ACHN (cell line): Measurements from ENCODE around the gene RASA1.

Experiments used
- DNase-seq: peaks from one replicate; pipeline ENCODE4 v3.0.0-alpha.2; 2015
- in situ Hi-C: cut with HindIII; loops from 2 replicates; pipeline ENCODE4 v1.10.0; 2017; ENCODE audit warnings: low sequenced_read_pairs, low pct_ligation_motif_present, low pct_unique_long_range_greater_than_20kb

The RASA1 gene

GRCh38 chr5:87421307-87421706, 153.6 kb downstream of the RASA1 start:
- in situ Hi-C loops = no loop called here
- no peak for DNase-seq

- in situ Hi-C loops = no loop called here
Observed at GRCh38 chr5:87423755-87424154, 156.1 kb downstream of the RASA1 start.

DNA sequence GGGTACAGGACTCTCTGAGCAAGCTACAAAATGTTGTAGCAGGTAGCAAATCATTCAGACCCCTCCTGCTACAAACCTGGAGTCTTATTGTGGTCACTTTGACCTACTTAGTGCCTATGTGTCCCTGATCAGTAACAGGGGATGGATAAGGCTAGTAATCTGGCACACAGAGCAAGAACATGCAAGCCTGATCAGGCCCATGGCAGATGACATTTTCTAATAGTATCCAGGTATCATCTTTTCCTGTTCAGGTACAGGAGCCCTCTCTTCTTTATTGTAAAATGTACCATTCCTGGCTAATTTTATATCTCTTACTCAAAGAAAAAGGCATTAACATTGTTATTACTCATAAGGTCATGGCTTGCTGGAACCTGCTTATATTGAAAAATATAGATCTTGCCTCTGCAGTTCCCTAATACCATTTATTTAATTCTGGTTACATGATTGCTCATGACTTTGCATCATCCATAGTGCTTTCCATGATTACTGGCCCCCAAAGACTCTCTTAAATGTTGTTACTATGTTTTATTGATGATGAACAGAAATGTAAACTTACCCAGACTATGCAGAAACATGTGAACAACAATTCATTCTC, 163.3 kb downstream of the RASA1 start:
- no peak for DNase-seq
- in situ Hi-C loops = no loop called here

More at GRCh38 chr5:87423755-87424154, 156.1 kb downstream of the RASA1 start:
- DNase-seq = no peak

- in situ Hi-C loops = no loop called here
- no peak for DNase-seq
Observed at GRCh38 chr5:87432460-87432859, 164.8 kb downstream of the RASA1 start.

- in situ Hi-C loops = no loop called here
Observed at GRCh38 chr5:87433945-87434344, 166.3 kb downstream of the RASA1 start.

GRCh38 chr5:87434461-87434860, 166.8 kb downstream of the RASA1 start:
- in situ Hi-C loops = no loop called here
- DNase-seq = no peak

More at GRCh38 chr5:87433945-87434344, 166.3 kb downstream of the RASA1 start:
- DNase-seq = no peak

DNA sequence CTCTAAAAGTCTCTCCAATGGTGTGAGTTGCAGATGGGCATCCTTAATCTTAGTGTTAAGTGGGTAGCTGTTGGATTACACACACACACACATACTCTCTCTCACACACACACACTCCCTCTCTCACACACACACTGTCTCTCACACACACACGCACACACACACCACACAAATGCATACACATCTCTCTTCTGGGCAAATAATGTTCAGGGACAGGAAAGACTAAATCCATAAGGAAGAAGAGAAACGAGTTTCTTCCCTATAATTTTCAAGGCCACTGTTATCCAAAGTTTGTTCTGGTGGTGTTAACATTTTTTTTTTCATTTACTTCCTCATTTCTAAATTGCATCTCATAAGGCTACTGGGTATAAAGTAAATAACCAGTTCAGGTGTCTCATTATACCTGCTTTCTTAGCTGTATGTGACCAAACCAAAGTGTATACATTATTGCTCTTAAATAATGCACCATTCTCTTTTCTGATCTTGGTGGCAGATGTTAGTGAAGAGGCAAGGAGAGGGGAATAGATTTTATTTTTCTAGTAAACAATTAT, 167.5 kb downstream of the RASA1 start:
- DNase-seq = no peak
- in situ Hi-C loops = no loop called here

DNA sequence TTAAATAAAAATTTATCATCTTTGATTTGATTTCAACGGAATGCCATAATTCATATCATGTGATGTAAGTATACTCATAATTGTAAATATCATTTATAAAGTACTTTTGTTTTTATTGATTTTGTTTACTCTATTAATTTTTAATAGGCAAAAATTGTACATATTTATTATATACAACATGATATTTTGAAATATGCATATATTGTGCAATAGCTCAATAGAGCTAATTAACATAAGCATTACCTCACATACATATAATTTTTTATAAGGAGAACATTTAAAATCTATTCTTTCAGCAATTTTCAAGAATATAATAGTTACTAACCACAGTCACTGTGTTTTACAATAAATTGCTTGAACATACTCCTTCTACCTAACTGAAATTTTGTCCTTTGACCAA, 170.0 kb downstream of the RASA1 start:
- DNase-seq = no peak
- in situ Hi-C loops = no loop called here

DNA sequence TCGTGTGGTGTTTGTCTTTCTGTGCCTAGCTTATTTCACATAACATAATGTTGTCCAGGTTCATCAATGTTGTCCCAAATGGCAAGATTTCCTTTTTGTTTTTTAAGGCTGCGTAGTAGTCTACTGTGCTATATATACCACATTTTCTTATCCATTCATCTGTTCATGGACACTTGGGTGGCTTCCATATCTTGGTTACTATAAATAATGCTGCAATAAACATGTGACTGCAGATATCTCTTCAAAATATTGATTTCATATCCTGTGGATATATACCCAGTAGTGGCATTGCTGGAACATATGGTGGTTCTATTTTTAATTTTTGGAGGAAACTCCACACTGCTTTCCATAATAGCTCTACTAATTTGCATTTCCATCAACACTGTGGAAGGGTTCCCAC, 170.5 kb downstream of the RASA1 start:
- DNase-seq = no peak
- in situ Hi-C loops = no loop called here
